Lung microvascular endothelial cell (primary cell): ENCODE measurements around the gene CXCL1. TPM values are rescaled to one million over a fixed set of nuclear protein-coding genes. Genes with fewer than 3 reads are reported as not detected.

Experiments
- DNase-seq, 2 donors: peaks; one replicate each; pipeline versions ENCODE4 v3.0.0 to v3.0.0-alpha.2; 2010; ENCODE audit warnings: low read depth in 2 of 2
- total RNA-seq: library from RNA; depleted of rRNA; stranded (reverse); fragments of >200 nt; gene quantifications from 2 replicates; pipeline ENCODE4 v1.2.1, GENCODE V29; 2014

Gene CXCL1
- total RNA-seq, 1 donor from 2014 or later = 36.3 TPM

GRCh38 chr4:73851293-73851692 is 17.9 kb upstream of the CXCL1 start:
- DNase-seq = no peak

- DNase-seq = no peak
Measured at GRCh38 chr4:73852771-73853170, 16.4 kb upstream of the CXCL1 start.

- DNase-seq = no peak
Measured at GRCh38 chr4:73853246-73853704, 15.9 kb upstream of the CXCL1 start, which contains the start of gene PF4V1. Gene PF4V1, plus strand, starts transcription at chr4:73853296. Its CDS starts 67 bp downstream, at chr4:73853363.

- no peak for DNase-seq
Measured at GRCh38 chr4:73853718-73854473, 15.3 kb upstream of the CXCL1 start.

GRCh38 chr4:73855406-73855805 is 13.8 kb upstream of the CXCL1 start:
- peak; percentile 60 to 83 for DNase-seq

GRCh38 chr4:73856518-73856917 is 12.7 kb upstream of the CXCL1 start:
- peak; percentile 52 to 56 for DNase-seq

GRCh38 chr4:73859614-73860088 is 9.5 kb upstream of the CXCL1 start:
- DNase-seq = no peak

GRCh38 chr4:73860181-73860580 is 9.0 kb upstream of the CXCL1 start:
- no peak for DNase-seq

GRCh38 chr4:73860917-73861316 is 8.3 kb upstream of the CXCL1 start:
- no peak for DNase-seq

- peak in 1 of 2 donors; percentile 44 for DNase-seq
Measured at GRCh38 chr4:73862322-73862721, 6.9 kb upstream of the CXCL1 start.

- peak; percentile 41 to 68 for DNase-seq
Measured at GRCh38 chr4:73864365-73864764, 4.8 kb upstream of the CXCL1 start.

- no peak for DNase-seq
Measured at GRCh38 chr4:73864961-73865360, 4.2 kb upstream of the CXCL1 start.

GRCh38 chr4:73865431-73866096 is 3.6 kb upstream of the CXCL1 start:
- no peak for DNase-seq

GRCh38 chr4:73866246-73866645 is 2.9 kb upstream of the CXCL1 start:
- DNase-seq = no peak

- DNase-seq = peak in 1 of 2 donors; percentile 34
Measured at GRCh38 chr4:73867783-73868182, 1.4 kb upstream of the CXCL1 start.

GRCh38 chr4:73868206-73869129 is 725 bp upstream of the CXCL1 start:
- peak; percentile 36 to 41 for DNase-seq

GRCh38 chr4:73870260-73870659 is 1.1 kb downstream of the CXCL1 start:
- peak; percentile 9 to 62 for DNase-seq

GRCh38 chr4:73870768-73871167 is 1.6 kb downstream of the CXCL1 start:
- DNase-seq = peak; percentile 11 to 59

- DNase-seq = peak; percentile 14 to 72
Measured at GRCh38 chr4:73871511-73872310, 2.5 kb downstream of the CXCL1 start.

GRCh38 chr4:73872316-73873108 is 3.3 kb downstream of the CXCL1 start:
- peak; percentile 28 to 91 for DNase-seq
